Retinal pigment epithelial cell (primary cell): ENCODE data around the gene LEF1.
A peak's percentile ranks its signal among the peaks of the same experiment; 100 is the strongest.

Experiments used
- DNase-seq: peaks from one replicate; pipeline ENCODE4 v3.0.0-alpha.2; 2010; ENCODE audit warnings: low read depth
- H3K4me3 ChIP-seq: 2 replicates; pipeline ENCODE4 v1.5.1; 2011; ENCODE audit warnings: mild to moderate bottlenecking, low read length, control low read depth, moderate library complexity
- TF ChIP-seq, protein P1 (sequence below): conservative IDR thresholded peaks from 2 replicates; pipeline ENCODE4 v1.5.1; 2011; ENCODE audit warnings: low read depth, low read length, control low read depth, inconsistent platforms

Gene LEF1

DNA sequence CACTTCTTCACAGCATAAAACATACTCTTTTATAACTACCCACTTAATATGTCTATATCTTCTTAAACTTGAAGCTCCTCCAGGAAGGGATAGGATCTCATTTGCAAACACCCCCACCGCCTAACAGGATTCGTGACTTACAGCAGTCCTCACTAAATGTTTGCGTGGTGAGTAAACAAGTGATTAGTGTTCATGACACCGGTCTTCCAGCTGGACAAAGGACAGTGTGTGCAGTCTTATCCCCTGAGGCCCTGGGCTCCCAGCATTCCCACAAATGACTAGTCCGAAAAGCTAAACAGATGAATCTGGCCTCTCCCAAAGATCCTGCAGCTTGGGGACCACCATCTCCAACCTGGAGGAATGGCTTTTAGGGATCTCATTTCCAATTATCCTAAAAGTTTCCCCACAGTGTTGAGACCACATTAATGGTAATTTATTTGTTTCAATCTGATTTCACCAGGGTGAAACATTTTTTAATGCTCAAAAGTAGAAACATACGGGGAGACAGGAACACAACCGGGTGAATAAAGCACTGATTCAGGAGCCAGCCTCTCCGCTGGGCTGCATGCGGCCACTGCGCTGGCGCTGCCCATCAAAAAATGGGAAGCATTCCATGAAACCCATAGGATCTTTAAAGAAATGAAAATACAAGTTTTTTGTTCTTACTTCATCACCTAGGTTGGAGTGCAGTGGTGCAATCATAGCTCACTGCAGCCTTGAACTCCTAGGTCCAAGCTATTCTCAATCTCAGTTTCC, 109.9 kb downstream of the LEF1 start:
- H3K4me3 ChIP-seq = no peak overlapping the region
- no peak for DNase-seq
- TF ChIP-seq, protein P1, sequence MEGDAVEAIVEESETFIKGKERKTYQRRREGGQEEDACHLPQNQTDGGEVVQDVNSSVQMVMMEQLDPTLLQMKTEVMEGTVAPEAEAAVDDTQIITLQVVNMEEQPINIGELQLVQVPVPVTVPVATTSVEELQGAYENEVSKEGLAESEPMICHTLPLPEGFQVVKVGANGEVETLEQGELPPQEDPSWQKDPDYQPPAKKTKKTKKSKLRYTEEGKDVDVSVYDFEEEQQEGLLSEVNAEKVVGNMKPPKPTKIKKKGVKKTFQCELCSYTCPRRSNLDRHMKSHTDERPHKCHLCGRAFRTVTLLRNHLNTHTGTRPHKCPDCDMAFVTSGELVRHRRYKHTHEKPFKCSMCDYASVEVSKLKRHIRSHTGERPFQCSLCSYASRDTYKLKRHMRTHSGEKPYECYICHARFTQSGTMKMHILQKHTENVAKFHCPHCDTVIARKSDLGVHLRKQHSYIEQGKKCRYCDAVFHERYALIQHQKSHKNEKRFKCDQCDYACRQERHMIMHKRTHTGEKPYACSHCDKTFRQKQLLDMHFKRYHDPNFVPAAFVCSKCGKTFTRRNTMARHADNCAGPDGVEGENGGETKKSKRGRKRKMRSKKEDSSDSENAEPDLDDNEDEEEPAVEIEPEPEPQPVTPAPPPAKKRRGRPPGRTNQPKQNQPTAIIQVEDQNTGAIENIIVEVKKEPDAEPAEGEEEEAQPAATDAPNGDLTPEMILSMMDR = no peak

DNA sequence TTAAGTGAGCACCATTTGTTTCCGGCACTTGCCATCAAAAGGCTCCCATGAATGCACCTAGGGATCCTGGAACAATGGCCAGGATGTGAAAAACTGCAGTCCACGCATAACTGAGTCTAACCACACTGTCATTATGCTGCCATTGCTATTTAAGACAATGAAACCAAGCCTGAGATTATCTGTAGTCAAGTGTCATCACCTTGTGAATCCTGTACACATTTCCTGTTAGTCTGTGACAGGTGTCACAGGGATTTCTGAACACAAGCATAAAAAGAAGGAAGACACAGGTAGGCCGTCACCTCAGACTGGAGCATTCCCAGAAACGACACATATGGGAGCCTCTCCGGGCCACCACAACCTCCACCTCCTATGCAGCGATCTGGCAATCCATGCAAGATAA, 112.3 kb downstream of the LEF1 start:
- TF ChIP-seq, protein P1 = no peak
- H3K4me3 ChIP-seq = no peak overlapping the region
- no peak for DNase-seq

DNA sequence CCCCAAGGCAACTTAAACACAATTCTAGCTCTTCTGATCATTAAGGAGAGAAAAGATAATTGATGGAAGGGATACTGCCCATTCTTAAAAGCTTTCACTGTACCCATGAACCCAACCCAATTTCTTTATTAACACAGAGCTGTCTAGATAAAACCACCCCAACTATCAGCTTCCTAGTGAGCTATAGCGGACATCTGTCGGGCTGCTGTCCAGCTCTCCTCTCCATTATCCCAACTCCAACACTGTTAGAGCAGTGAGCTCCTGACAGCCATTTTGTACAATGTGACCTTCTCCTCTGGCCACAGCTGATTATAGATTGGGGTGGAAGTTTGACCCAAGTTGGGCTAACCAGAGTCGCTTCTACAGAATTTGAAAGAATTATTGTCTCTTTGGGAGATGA, 112.9 kb downstream of the LEF1 start:
- H3K4me3 ChIP-seq = no peak overlapping the region
- TF ChIP-seq, protein P1 = no peak
- DNase-seq = no peak

DNA sequence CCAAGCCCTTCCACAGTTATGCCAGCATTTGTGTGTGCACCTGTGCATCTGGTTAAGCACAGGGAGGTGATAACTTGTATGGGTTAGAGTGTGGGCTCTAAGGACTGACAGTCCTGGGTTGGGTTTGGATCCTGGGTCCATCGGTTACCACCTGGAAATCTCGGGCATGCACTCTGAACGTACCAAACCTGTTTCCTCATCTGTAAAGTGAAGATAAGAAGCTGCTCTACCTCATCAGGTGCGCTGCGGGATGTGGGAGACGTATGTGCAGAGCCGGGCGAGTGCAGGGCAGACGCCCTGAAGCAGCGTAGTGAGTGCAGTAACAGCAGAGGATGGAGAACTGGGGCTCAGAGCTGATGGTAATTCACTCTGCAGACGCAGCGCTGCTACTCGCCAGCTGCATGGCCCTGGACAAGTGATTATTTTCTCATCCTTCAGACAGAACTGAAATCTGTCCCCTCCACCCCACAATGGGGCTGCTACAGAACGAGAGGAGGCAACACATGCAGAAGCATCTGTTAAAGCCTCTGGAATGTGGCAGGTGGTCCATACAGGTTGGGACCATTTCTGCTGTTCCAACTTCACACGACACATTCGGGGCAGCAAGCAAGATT, 114.6 kb downstream of the LEF1 start:
- DNase-seq = no peak

DNA sequence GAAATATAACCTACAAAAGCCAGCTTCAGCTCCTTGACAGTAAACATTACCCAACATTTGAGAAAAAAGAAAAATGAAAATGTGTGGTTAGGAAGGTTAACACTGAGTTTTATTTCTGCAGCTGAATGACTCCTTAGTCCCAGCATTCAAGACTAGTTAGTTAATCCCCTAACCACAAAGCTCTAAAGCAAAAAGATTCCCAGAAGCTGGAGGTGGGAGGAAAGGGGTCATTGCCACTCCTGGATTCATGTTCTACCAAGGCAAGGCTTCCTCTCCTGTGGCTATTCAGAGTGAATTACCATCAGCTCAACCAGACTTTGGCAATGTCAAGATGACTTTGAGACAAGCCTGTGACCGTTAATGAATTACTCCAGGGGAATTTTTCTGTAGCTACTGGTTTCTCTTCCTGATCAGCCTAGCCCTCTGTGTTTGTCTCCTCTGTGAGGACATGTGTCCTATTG, 115.5 kb downstream of the LEF1 start:
- no peak overlapping the region for H3K4me3 ChIP-seq
- peak; percentile 29 for DNase-seq
- TF ChIP-seq, protein P1 = no peak

More for the DNA sequence above, 114.6 kb downstream of the LEF1 start:
- no peak overlapping the region for H3K4me3 ChIP-seq
- TF ChIP-seq, protein P1 = no peak

DNA sequence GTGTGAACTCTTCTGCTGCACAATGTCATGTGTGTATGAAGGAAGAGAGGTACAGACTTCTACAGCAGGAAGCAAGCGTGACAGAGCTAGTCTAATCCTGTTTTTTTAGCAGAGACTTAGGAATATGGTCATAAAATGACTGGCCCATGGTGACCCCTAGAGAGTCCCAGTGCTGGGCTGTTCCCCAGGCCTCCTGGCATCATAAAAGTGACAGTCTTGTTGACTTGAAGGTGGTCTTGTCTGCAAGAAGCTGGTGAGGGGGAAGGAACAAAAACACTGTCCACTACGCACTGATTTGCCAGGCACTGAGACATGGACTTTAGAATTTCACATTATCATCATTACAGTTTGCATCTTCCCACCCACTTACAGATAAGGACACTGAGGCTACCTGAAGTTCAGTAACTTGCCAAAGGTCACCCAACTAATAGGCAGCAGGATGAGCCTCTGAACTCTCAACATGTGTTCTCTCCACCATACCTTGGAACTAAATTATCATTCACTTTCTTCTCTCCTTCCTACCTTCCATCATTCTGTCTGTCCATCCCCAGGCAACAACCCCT, 116.1 kb downstream of the LEF1 start:
- no peak for DNase-seq
- TF ChIP-seq, protein P1 = no peak
- no peak overlapping the region for H3K4me3 ChIP-seq
